Left kidney (tissue), 8 donors: Measurements from ENCODE around the gene ZSCAN26. TPM values are rescaled to one million over a fixed set of nuclear protein-coding genes. Genes with fewer than 3 reads are reported as not detected.

Experiments used
- DNase-seq: peaks from one replicate; pipeline ENCODE4 v3.0.0-alpha.2; 2013
- long read RNA-seq, 8 donors: transcript quantifications; one replicate each; lab custom pipeline, GENCODE V29; 2026
- polyA plus RNA-seq: library from polyadenylated mRNA; unstranded; fragments of 120-200 nt; gene quantifications from one replicate; pipeline ENCODE4 v1.2.1, GENCODE V29; 2013; ENCODE audit not compliant: insufficient read length

The ZSCAN26 gene
- polyA plus RNA-seq: 47.8 TPM
- long read RNA-seq, donor 1, partial matches to known transcripts: 0 of 3 reads
- long read RNA-seq, donor 1, other reads (novel, unspliced or antisense): 0 of 3 reads
- long read RNA-seq, donor 2, partial matches to known transcripts: 20 of 29 reads
- long read RNA-seq, donor 2, other reads (novel, unspliced or antisense): 0 of 29 reads
- long read RNA-seq, donor 3, partial matches to known transcripts: 0 of 4 reads
- long read RNA-seq, donor 3, other reads (novel, unspliced or antisense): 0 of 4 reads
- long read RNA-seq, donor 4: 0 reads
- long read RNA-seq, donor 5, partial matches to known transcripts: 0 of 7 reads
- long read RNA-seq, donor 5, other reads (novel, unspliced or antisense): 0 of 7 reads
- long read RNA-seq, donor 6, partial matches to known transcripts: 0 of 3 reads
- long read RNA-seq, donor 6, other reads (novel, unspliced or antisense): 0 of 3 reads
- long read RNA-seq, donor 7, partial matches to known transcripts: 0 of 8 reads
- long read RNA-seq, donor 7, other reads (novel, unspliced or antisense): 0 of 8 reads
- long read RNA-seq, donor 8, partial matches to known transcripts: 0 of 1 reads
- long read RNA-seq, donor 8, other reads (novel, unspliced or antisense): 0 of 1 reads

DNA sequence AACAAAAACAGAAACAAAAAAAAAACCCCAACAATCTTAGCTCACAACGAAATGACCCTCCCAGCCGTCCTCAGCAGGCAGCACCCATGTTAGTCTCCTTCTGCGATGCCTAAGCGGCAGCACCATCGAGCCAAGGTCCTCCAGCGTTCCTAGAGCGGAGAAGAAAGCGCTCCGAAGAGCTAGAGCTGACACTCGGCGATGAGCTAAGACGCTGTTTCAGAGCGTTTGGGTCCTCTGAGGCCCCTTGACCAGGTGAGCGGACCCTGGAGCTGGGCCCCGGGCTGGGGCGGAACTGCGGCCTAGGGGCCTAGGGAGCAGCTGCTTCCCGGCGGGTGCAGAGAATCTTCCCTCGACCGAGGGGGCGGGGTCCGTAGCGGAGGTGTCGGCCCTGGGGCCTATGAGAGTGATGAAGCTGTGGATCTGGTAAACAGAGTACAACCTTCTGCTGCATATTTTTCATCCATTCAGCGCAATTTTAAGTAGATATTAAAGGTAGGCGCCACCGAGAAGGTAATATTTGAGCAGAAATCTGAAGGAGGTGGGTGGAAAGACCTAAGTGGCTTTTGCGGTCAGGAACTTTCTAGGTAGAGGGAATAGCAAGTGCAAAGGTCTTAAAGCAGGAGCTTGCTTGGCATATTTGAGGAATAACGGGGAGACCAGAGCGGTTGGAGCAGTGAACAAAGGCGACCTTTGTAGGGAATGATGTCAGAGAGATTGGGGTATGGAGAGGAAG, at the start of gene ZSCAN26:
Gene ZSCAN26, plus strand, starts transcription at position 182 of the 733 bp plus-strand sequence. CDS start 4,777 bp downstream, outside the sequence.
- peak; percentile 93 for DNase-seq

DNA sequence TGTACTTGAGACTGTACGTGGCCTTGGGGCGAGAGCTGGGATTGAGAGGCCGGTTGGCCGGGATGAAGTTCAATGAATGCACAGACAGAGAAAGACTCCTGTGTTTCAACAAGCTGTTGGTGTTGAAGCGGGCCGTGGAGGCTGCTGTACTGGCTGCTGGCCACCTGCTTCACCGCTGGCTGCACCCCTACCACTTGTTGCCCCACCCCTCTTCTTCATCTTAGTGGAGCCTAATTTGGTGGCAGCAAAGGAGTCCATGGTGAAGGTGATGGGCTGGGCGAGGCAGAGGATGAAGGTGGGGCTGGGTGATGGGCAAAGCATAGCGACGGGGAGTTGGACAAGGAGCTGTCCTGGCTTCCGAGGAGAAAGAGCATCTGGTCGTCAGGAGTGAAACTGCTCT, 49.1 kb upstream of the ZSCAN26 start:
- no peak for DNase-seq

GRCh38 chr6:28218312-28219248, 48.4 kb upstream of the ZSCAN26 start:
- DNase-seq: no peak

DNA sequence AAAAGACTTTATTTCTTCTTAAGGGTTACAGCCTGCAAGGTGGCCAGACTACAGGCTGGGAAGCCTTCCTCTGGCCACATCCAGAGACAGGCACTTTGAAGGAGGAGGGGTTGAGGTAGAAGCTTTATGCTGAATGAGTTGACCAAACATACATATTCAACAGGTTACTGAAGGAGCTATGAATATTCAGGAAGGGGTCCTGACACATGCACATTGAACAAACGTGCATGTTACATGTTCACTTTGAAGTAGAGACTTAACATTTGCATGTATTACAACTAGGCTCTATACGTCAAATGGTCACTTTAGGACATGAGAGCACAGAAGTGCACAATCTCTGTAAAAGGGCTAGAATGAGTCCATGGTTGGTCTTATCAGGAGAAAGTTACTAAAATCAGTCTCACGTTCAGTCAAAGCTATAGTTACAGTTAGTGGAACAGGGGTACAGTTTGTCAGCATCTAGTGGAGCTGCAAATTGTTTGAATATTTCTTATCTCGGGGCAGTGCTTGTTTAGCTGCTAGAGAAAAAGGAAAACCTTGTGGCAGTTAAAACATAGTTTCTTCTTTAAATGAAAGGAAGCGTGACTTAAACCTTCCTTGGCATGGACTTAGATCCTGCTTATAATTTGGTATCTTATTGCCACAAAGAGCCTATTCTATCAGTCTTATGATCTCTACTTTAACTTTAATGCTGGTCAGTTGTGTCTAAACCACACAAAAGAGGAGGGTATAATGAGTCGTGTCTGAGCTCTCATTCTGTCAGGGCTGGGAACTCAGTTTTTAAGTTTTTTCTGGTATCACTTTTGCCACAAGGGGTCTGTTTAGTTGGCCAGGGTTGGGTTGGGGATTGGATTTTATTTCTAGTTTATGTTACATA, 46.4 kb upstream of the ZSCAN26 start:
- DNase-seq: no peak

DNA sequence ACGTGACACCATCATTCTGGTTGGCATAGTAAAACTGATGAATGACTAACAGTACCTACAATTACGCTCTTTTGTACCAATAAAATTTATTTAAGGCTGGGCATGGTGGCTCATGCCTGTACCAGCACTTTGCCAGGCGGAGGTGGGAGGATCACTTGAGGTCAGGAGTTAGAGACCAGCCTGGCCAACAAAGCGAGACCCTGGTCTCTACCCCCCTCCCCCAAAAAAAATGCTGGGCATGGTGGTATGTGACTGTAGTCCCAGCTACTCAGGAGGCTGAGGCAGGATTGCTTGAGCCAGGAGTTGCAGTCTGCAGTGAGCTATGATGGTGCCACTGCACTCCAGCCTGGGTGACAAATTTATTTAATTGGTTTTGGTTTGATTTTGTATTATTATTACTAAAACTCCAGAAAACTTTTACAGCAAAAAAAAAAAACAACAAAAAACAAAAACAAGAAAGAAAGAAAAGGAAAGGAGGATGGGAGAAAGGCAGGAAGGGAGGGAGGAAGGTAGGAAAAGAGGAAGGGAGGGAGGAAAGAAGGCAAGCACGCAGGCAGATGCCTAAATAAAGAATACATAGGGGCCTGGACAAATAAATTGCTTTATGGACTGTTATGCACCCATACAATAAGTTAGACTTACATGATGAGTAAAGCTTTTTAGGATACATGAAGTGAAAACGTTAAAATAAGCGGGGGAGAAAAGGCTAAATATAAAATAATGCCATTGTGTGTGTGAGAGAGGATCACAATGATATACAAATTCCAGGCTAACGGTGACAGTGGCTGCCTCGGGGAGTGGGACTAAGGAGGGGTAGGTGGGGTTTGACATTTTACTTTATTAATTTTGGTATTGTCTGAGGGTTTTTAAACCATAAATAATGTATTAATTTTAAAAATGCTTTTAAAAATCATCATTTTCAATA, 42.5 kb upstream of the ZSCAN26 start:
- no peak for DNase-seq

GRCh38 chr6:28225056-28225834, 41.7 kb upstream of the ZSCAN26 start, which contains the start of gene ZSCAN9:
TSS of gene ZSCAN9 (plus strand) at chr6:28225275. CDS start at chr6:28227085, 1,810 bp downstream.
- DNase-seq: peak; percentile 81

GRCh38 chr6:28226460-28226859, 40.5 kb upstream of the ZSCAN26 start:
- no peak for DNase-seq

GRCh38 chr6:28232785-28233184, 34.2 kb upstream of the ZSCAN26 start:
- no peak for DNase-seq

DNA sequence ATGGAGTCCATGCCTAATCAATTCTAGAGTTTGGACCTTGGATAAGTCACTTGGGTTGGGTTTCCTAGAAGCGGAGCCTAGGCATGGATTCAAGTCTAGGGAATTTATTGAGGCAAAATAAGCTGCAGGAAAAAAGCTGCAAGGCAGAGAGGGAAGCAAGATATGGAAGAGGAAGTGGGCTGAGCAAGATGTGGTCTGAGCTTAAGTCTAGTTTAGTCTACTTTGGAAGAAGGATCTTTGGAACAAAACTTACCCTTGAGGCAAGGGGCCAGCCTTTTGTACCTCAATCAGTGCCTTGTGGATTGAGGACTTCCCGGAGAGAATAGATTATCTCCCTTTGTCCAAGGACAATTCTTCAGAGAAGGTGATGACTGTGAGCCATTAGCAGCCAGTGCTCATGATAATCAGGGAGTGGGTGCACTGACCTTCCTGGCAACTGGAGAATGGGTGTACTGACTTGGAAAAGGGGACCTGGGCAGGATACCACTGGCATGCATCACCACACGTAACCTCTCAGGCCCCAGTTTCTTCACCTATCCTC, 31.0 kb upstream of the ZSCAN26 start:
- no peak for DNase-seq

- no peak for DNase-seq
These were observed 27.3 kb upstream of the ZSCAN26 start for GRCh38 chr6:28239636-28240035.

DNA sequence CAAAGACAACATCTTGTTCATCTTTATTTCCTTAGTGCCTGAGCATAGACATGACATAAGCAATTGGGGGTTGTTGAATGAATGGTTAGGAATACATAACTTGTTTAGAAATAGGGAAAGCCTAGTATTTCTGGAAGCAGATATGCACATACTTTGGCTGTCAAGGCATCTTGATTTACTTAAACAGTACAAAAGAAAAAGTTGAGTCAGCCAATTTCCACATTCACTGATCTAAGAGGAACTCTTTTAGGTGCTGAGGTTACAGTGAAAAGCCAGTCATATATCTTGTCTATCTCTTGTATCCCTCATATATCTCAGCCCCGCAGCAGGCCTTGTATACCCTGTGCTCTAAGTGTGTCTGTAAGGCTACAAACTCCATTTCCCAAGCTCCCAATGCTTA, 26.5 kb upstream of the ZSCAN26 start:
- DNase-seq: no peak

GRCh38 chr6:28243946-28244345, 23.0 kb upstream of the ZSCAN26 start:
- no peak for DNase-seq

DNA sequence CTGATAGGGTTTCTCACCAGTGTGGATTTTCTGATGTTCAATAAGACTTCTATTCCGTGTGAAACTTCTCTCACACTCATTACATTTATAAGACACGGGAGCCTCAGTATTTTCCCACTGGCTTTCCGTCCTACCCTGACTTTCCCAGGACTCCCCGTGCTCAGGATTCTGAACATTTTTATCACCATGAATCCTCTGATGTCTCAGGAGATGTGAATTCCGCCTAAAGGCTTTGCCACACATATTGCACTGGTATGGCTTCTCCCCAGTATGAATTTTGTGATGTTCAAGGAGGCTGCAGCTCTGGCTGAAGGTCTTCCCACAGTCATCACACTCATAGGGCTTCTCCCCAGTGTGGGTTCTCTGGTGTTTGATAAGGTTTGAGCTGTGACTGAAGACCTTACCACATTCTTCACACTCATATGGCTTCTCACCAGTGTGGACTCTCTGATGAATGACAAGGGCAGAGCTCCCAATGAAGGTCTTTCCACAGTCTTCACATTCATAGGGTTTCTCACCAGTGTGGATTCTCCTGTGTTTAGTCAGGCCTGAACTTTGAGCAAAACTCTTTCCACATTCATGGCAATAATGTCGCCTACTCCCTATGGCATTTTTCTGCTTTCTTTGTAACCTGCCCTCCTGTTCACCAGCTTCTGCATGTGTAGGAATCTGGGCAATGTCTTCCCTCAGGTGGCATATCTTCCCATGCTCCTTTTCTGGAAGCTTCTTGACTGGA, 21.6 kb upstream of the ZSCAN26 start:
- no peak for DNase-seq

GRCh38 chr6:28248916-28249315, 18.0 kb upstream of the ZSCAN26 start:
- no peak for DNase-seq

GRCh38 chr6:28250747-28251146, 16.2 kb upstream of the ZSCAN26 start:
- no peak for DNase-seq

- DNase-seq: no peak
These were observed 15.3 kb upstream of the ZSCAN26 start for GRCh38 chr6:28251661-28252008.
